GM23338 (cell line): ENCODE results near the gene PRAC2. TPM values are rescaled to one million over a fixed set of nuclear protein-coding genes. Genes with fewer than 3 reads are reported as not detected.

Source experiments
- ATAC-seq: fragments of 200-7000 bp; cut with Tn5 transposase; 3 replicates; pipeline ENCODE4 v1.9.1; 2020
- DNase-seq: peaks from one replicate; pipeline ENCODE4 v3.0.0-alpha.2; 2015; ENCODE audit warnings: low spot score
- H2AFZ ChIP-seq: fragments of 200-600 bp; sonication (generic); 2 replicates; pipeline ENCODE4 v1.8.0; 2016; ENCODE audit warnings: antibody characterized with exemption, mild to moderate bottlenecking, moderate library complexity
- H3F3A ChIP-seq: fragments of 200-600 bp; sonication (generic); replicated peaks from 2 replicates; pipeline ENCODE4 v1.8.0; 2017; ENCODE audit warnings: antibody characterized with exemption, mixed run types, low read depth
- H3K27ac ChIP-seq: fragments of 200-600 bp; sonication (generic); 2 replicates; pipeline ENCODE4 v1.6.1; 2016; ENCODE audit warnings: low read depth
- H3K27me3 ChIP-seq: fragments of 200-600 bp; sonication (generic); 2 replicates; pipeline ENCODE4 v1.8.0; 2016; ENCODE audit warnings: mild to moderate bottlenecking, mixed run types, moderate library complexity; ENCODE audit not compliant: insufficient read depth
- H3K36me3 ChIP-seq: fragments of 200-600 bp; sonication (generic); 2 replicates; pipeline ENCODE4 v1.8.0; 2016; ENCODE audit warnings: mild to moderate bottlenecking; ENCODE audit not compliant: insufficient read depth
- H3K4me1 ChIP-seq: fragments of 200-600 bp; sonication (generic); 2 replicates; pipeline ENCODE4 v1.8.0; 2016; ENCODE audit warnings: mild to moderate bottlenecking, moderate library complexity; ENCODE audit not compliant: insufficient read depth
- H3K4me2 ChIP-seq: fragments of 200-600 bp; sonication (generic); 2 replicates; pipeline ENCODE4 v1.7.1; 2017; ENCODE audit warnings: mixed run types
- H3K4me3 ChIP-seq: fragments of 200-600 bp; sonication (generic); 2 replicates; pipeline ENCODE4 v1.6.1; 2016; ENCODE audit warnings: mixed run types
- H3K79me2 ChIP-seq: fragments of 200-600 bp; sonication (generic); replicated peaks from 2 replicates; pipeline ENCODE4 v1.8.0; 2017; ENCODE audit warnings: mild to moderate bottlenecking; ENCODE audit not compliant: insufficient read depth
- H3K9me2 ChIP-seq: fragments of 200-600 bp; sonication (generic); 2 replicates; pipeline ENCODE4 v1.8.0; 2017; ENCODE audit not compliant: insufficient read depth
- H4K20me1 ChIP-seq: fragments of 200-600 bp; sonication (generic); replicated peaks from 2 replicates; pipeline ENCODE4 v1.8.0; 2017; ENCODE audit warnings: mild to moderate bottlenecking; ENCODE audit not compliant: insufficient read depth
- H3K27ac Mint-ChIP-seq: 2 replicates; pipeline ENCODE4 v1.8.0; 2020; ENCODE audit warnings: inconsistent platforms, mild to moderate bottlenecking, moderate library complexity, mixed read lengths
- H3K27me3 Mint-ChIP-seq: 3 replicates; pipeline ENCODE4 v1.8.0; 2022; ENCODE audit warnings: low read depth, mild to moderate bottlenecking, moderate library complexity, mixed read lengths, inconsistent platforms; ENCODE audit not compliant: insufficient read depth, poor library complexity
- H3K36me3 Mint-ChIP-seq: 3 replicates; pipeline ENCODE4 v1.8.0; 2021; ENCODE audit warnings: low read depth, mild to moderate bottlenecking, inconsistent platforms, moderate library complexity, mixed read lengths
- H3K4me1 Mint-ChIP-seq: 3 replicates; pipeline ENCODE4 v1.8.0; 2020; ENCODE audit warnings: mild to moderate bottlenecking, inconsistent platforms, mixed read lengths
- H3K4me3 Mint-ChIP-seq: 3 replicates; pipeline ENCODE4 v1.8.0; 2021; ENCODE audit warnings: moderate library complexity, mild to moderate bottlenecking, inconsistent platforms, mixed read lengths
- H3K9me3 Mint-ChIP-seq: 3 replicates; pipeline ENCODE4 v1.8.0; 2020; ENCODE audit warnings: moderate library complexity, mild to moderate bottlenecking, inconsistent platforms, mixed read lengths
- CREB1 ChIP-seq: fragments of 250-450 bp; sonication (Bioruptor Pico); IDR thresholded peaks from 2 replicates; pipeline ENCODE4 v1.5.0; 2020; ENCODE audit warnings: low read depth, mild to moderate bottlenecking, moderate library complexity
- EZH2 ChIP-seq: fragments of 200-600 bp; sonication (generic); IDR thresholded peaks from one replicate; pipeline ENCODE4 v1.8.0; 2017; ENCODE audit warnings: antibody characterized with exemption, mild to moderate bottlenecking, low read depth; ENCODE audit not compliant: unreplicated experiment
- NANOG ChIP-seq: IDR thresholded peaks from 2 replicates; pipeline ENCODE4 v1.6.1; 2016; ENCODE audit warnings: antibody characterized with exemption, borderline replicate concordance
- STAT1 ChIP-seq: IDR thresholded peaks from one replicate; pipeline ENCODE4 v1.6.1; 2016; ENCODE audit warnings: antibody characterized with exemption; ENCODE audit not compliant: unreplicated experiment
- ZNF114 ChIP-seq: fragments of 250-450 bp; sonication (Bioruptor Pico); IDR thresholded peaks from 2 replicates; pipeline ENCODE4 v1.5.0; 2020; ENCODE audit warnings: mild to moderate bottlenecking, moderate library complexity
- ZNF331 ChIP-seq: fragments of 250-450 bp; sonication (Bioruptor Pico); IDR thresholded peaks from 2 replicates; pipeline ENCODE4 v1.5.0; 2020; ENCODE audit warnings: low read depth, mild to moderate bottlenecking, moderate library complexity
- polyA plus RNA-seq: library from polyadenylated mRNA; unstranded; fragments of >200 nt; fragmentation: Nextera tagmentation; extraction: Ambion mirVana; gene quantifications from 2 replicates; pipeline ENCODE4 v1.2.1, GENCODE V29; 2016
- total RNA-seq: library from RNA; depleted of rRNA; stranded (reverse); fragments of >200 nt; shearing (Covaris generic); gene quantifications from 2 replicates; pipeline ENCODE4 v1.2.3, GENCODE V29; 2014
- TF ChIP-seq, protein P1 (sequence below): IDR thresholded peaks from 2 replicates; pipeline ENCODE4 v1.6.1; 2016; ENCODE audit warnings: antibody characterized with exemption
- TF ChIP-seq, protein P2 (sequence below): fragments of 250-450 bp; sonication (Bioruptor Pico); IDR thresholded peaks from 2 replicates; pipeline ENCODE4 v1.5.0; 2020; ENCODE audit warnings: mild to moderate bottlenecking, moderate library complexity

The PRAC2 gene
- total and polyA plus RNA-seq, 2 experiments from 2014 or later = not detected

DNA sequence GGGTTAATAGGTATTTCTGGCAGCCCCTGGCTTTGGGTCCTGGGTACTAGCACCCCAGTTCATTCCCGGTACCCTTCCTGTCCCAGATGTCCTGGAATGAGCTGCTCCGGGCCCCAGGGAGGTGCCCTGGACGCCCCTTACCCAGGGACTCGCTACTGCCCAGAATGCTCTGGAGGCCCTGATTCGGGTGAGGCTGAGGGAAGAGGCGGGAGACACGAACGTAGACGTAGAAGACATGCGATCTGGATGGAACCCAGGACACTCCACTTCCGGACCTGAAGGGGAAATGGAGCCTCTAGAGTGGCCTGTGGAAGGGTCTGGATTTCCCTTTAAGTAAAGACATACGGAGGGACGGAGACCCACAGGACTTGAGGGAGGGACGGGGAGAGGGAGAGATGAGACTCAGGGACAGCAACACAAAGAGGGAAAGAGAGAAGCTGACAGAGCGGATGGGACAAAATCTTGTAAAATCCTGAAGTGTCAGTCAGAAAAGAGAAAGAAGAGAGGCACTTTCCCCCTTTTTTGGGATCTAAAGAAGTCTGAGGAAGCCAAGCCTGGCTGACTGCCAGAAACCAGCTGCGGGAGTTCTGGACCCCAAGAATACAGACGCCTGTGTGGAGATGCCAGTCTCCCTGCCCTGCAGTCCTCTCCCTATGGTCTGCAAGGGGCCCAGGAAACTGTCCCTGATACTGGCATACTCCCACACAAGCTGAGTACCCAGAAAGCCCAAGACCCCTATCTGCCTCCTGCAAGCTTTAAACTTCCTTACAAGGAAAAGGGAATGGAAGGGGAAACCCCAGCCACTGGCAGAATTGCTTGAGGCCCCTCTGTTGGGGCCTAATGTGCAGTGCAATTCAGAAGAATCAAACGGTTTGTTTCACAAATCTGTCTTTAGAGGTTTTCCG is 6.6 kb downstream of the PRAC2 start:
- no peaks in the 10 kb centered on the region for H3K9me2 ChIP-seq
- peak overlapping the region; percentile 50 for H3K4me3 ChIP-seq
- peaks cover 25% of the 10 kb centered on the region; the same call in 1 of the 2 replicates for H3K4me1 ChIP-seq
- Mint-ChIP-seq H3K27ac (no peak overlapping the region), H3K36me3 (peaks cover 3% of the 10 kb centered on the region; the same call in 2 of the 3 replicates), H3K4me3 (peak overlapping the region; percentile 65), H3K27me3 (peaks cover 100% of the 10 kb centered on the region), H3K9me3 (peaks cover 5% of the 10 kb centered on the region; the same call in 2 of the 3 replicates), H3K4me1 (peaks cover 19% of the 10 kb centered on the region)
- H4K20me1 ChIP-seq = peaks cover 73% of the 10 kb centered on the region
- H3K4me2 ChIP-seq = peak overlapping the region; percentile 78
- no peak overlapping the region for H2AFZ ChIP-seq
- ATAC-seq (no peak), DNase-seq (no peak)
- TF ChIP-seq ZNF114 = no peak
- TF ChIP-seq EZH2 = peak; percentile 89
- no peak overlapping the region for H3K27ac ChIP-seq
- peaks cover 42% of the 10 kb centered on the region for H3F3A ChIP-seq
- no peaks in the 10 kb centered on the region for H3K79me2 ChIP-seq
- H3K27me3 ChIP-seq = peaks cover 100% of the 10 kb centered on the region
- no peaks in the 10 kb centered on the region for H3K36me3 ChIP-seq

DNA sequence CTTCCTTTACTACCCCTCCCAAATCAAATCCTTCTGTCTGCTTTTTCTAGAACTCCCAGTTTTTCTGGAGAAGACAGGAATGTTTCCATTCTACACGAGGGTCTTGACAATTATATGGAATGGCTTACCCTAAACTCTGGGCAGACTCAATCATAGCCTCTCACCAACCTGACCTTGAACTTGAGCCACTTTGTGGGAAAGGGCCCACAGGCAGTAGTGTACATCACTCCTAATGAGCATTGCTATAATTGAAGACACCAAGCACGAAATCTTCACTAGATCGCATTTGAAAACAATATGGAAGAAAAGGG is 7.2 kb downstream of the PRAC2 start:
- Histone ChIP-seq H3K4me2 (no peak overlapping the region), H2AFZ (no peak overlapping the region), H3K4me3 (no peak overlapping the region), H3K36me3 (no peaks in the 10 kb centered on the region), H3K79me2 (no peaks in the 10 kb centered on the region), H4K20me1 (peaks cover 74% of the 10 kb centered on the region), H3K27me3 (peaks cover 100% of the 10 kb centered on the region), H3K27ac (no peak overlapping the region), H3K4me1 (peaks cover 25% of the 10 kb centered on the region; the same call in 1 of the 2 replicates), H3K9me2 (no peaks in the 10 kb centered on the region), H3F3A (peaks cover 39% of the 10 kb centered on the region)
- no peak overlapping the region for H3K4me3 Mint-ChIP-seq
- H3K9me3 Mint-ChIP-seq = peaks cover 5% of the 10 kb centered on the region; the same call in 2 of the 3 replicates
- no peak overlapping the region for H3K27ac Mint-ChIP-seq
- DNase-seq (no peak), ATAC-seq (no peak)
- H3K4me1 Mint-ChIP-seq = peaks cover 19% of the 10 kb centered on the region
- TF ChIP-seq NANOG = no peak
- TF ChIP-seq, protein P1, sequence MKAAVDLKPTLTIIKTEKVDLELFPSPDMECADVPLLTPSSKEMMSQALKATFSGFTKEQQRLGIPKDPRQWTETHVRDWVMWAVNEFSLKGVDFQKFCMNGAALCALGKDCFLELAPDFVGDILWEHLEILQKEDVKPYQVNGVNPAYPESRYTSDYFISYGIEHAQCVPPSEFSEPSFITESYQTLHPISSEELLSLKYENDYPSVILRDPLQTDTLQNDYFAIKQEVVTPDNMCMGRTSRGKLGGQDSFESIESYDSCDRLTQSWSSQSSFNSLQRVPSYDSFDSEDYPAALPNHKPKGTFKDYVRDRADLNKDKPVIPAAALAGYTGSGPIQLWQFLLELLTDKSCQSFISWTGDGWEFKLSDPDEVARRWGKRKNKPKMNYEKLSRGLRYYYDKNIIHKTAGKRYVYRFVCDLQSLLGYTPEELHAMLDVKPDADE = no peak
- H3K27me3 Mint-ChIP-seq = peaks cover 100% of the 10 kb centered on the region
- H3K36me3 Mint-ChIP-seq = peaks cover 3% of the 10 kb centered on the region; the same call in 2 of the 3 replicates

- no peaks in the 10 kb centered on the region for H3K79me2 ChIP-seq
- Mint-ChIP-seq H3K4me3 (no peak overlapping the region), H3K27me3 (peaks cover 100% of the 10 kb centered on the region), H3K4me1 (peaks cover 19% of the 10 kb centered on the region), H3K27ac (no peak overlapping the region), H3K9me3 (peaks cover 6% of the 10 kb centered on the region; the same call in 2 of the 3 replicates), H3K36me3 (peaks cover 3% of the 10 kb centered on the region; the same call in 2 of the 3 replicates)
- no peak overlapping the region for H3K27ac ChIP-seq
- DNase-seq (no peak), ATAC-seq (no peak)
- H4K20me1 ChIP-seq = peaks cover 74% of the 10 kb centered on the region
- H2AFZ ChIP-seq = no peak overlapping the region
- H3K27me3 ChIP-seq = peaks cover 100% of the 10 kb centered on the region
- H3F3A ChIP-seq = peaks cover 39% of the 10 kb centered on the region
- no peaks in the 10 kb centered on the region for H3K36me3 ChIP-seq
- H3K4me3 ChIP-seq = no peak overlapping the region
- H3K4me1 ChIP-seq = peaks cover 25% of the 10 kb centered on the region; the same call in 1 of the 2 replicates
- no peak overlapping the region for H3K4me2 ChIP-seq
- H3K9me2 ChIP-seq = no peaks in the 10 kb centered on the region
- TF ChIP-seq CREB1 (CRISPR knock-in tag) (no peak), ZNF114 (no peak), EZH2 (peak; percentile 76), ZNF331 (no peak), NANOG (no peak), STAT1 (no peak)
- TF ChIP-seq, protein P2, sequence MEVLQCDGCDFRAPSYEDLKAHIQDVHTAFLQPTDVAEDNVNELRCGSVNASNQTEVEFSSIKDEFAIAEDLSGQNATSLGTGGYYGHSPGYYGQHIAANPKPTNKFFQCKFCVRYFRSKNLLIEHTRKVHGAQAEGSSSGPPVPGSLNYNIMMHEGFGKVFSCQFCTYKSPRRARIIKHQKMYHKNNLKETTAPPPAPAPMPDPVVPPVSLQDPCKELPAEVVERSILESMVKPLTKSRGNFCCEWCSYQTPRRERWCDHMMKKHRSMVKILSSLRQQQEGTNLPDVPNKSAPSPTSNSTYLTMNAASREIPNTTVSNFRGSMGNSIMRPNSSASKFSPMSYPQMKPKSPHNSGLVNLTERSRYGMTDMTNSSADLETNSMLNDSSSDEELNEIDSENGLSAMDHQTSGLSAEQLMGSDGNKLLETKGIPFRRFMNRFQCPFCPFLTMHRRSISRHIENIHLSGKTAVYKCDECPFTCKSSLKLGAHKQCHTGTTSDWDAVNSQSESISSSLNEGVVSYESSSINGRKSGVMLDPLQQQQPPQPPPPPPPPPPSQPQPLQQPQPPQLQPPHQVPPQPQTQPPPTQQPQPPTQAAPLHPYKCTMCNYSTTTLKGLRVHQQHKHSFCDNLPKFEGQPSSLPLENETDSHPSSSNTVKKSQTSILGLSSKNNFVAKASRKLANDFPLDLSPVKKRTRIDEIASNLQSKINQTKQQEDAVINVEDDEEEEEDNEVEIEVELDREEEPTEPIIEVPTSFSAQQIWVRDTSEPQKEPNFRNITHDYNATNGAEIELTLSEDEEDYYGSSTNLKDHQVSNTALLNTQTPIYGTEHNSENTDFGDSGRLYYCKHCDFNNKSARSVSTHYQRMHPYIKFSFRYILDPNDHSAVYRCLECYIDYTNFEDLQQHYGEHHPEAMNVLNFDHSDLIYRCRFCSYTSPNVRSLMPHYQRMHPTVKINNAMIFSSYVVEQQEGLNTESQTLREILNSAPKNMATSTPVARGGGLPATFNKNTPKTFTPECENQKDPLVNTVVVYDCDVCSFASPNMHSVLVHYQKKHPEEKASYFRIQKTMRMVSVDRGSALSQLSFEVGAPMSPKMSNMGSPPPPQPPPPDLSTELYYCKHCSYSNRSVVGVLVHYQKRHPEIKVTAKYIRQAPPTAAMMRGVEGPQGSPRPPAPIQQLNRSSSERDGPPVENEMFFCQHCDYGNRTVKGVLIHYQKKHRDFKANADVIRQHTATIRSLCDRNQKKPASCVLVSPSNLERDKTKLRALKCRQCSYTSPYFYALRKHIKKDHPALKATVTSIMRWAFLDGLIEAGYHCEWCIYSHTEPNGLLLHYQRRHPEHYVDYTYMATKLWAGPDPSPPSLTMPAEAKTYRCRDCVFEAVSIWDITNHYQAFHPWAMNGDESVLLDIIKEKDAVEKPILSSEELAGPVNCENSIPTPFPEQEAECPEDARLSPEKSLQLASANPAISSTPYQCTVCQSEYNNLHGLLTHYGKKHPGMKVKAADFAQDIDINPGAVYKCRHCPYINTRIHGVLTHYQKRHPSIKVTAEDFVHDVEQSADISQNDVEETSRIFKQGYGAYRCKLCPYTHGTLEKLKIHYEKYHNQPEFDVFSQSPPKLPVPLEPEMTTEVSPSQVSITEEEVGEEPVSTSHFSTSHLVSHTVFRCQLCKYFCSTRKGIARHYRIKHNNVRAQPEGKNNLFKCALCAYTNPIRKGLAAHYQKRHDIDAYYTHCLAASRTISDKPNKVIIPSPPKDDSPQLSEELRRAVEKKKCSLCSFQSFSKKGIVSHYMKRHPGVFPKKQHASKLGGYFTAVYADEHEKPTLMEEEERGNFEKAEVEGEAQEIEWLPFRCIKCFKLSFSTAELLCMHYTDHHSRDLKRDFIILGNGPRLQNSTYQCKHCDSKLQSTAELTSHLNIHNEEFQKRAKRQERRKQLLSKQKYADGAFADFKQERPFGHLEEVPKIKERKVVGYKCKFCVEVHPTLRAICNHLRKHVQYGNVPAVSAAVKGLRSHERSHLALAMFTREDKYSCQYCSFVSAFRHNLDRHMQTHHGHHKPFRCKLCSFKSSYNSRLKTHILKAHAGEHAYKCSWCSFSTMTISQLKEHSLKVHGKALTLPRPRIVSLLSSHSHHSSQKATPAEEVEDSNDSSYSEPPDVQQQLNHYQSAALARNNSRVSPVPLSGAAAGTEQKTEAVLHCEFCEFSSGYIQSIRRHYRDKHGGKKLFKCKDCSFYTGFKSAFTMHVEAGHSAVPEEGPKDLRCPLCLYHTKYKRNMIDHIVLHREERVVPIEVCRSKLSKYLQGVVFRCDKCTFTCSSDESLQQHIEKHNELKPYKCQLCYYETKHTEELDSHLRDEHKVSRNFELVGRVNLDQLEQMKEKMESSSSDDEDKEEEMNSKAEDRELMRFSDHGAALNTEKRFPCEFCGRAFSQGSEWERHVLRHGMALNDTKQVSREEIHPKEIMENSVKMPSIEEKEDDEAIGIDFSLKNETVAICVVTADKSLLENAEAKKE = no peak
Measured at GRCh38 chr17:48731355-48731754, 8.4 kb downstream of the PRAC2 start.
